ENCODE measurements around the gene AP2M1.
"Not testable (repeated sequence)": the region's sequence is repeated elsewhere in the genome, so short reads cannot be mapped to it uniquely, and the experiment has no call there.

AP2M1 gene
- total RNA-seq: 64.6 to 256 (median 187) reads per million in 3 experiments

GRCh38 chr3:184174646-184175492 is at the start of gene AP2M1:
Gene AP2M1 (plus strand): TSS chr3:184174855. CDS start chr3:184176994, 2,139 bp downstream.
- DNase-seq: peak; percentile 98

DNA sequence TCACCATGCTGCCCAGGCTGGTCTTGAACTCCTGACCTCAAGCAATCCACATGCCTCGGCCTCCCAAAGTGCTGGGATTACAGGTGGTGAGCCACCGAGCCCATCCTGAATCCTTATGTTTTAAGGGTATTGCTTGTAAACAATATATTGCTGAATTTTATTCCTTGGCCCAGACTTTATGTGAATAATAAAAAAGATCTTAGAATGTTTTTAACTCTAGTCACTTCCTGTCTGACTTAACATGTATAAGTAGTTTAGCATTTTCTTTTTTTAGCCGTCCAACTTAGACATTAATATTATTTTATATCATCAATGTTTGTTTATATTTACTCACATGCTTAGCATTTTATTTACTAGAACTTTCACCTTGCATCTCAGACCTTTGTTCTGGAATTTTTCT is 48.6 kb upstream of the AP2M1 start:
- DNase-seq: no peak

DNA sequence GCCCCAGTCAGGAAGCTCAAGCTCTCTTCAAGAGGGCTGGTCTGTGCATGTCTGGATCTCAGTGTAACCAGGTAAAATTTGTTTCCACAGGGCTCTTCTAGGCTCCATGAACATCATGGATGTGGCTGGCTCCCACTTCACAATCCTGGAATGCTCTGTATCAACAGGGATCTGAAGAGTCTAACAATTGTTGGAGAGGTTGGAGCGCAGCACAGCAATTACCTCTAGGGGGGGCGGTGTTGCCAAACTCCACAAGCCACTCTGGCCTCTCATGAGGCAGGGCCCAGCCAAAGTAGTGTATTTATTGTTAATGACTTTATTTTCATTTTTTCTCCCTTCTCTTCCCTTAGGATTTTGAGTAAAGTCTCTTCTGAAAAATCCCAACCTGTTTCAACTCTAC is 45.6 kb upstream of the AP2M1 start:
- no peak for DNase-seq

GRCh38 chr3:184132945-184133344 is 41.7 kb upstream of the AP2M1 start:
- DNase-seq: no peak

GRCh38 chr3:184133840-184134745 is 40.6 kb upstream of the AP2M1 start:
- peak; percentile 14 for DNase-seq

DNA sequence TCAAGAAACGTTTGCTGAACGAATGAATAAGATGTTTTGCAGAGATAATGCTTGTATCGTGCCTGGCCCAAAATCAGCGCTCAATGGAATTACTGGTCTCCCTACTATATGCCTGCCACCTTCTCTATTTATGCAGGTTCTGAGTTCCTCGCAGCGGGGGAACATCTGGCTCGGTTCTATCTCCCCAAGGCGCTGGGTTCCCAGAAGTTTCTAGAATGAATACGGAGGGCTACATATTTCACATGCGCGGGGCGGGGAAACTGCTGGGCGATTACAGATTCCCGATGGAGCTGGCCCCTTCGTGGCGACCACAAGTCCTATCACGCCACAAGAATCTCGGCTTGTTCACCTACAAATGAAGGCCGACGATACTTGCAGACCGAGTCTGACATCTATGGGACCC is 39.9 kb upstream of the AP2M1 start:
- DNase-seq: no peak

- peak; percentile 83 for DNase-seq
Measured at GRCh38 chr3:184135149-184135910, 39.3 kb upstream of the AP2M1 start, which contains the start of gene EIF2B5. Gene EIF2B5 (plus strand): TSS chr3:184135358. CDS start chr3:184135386, 28 bp downstream.

- DNase-seq: no peak
Measured at GRCh38 chr3:184135911-184136260, 38.8 kb upstream of the AP2M1 start.

DNA sequence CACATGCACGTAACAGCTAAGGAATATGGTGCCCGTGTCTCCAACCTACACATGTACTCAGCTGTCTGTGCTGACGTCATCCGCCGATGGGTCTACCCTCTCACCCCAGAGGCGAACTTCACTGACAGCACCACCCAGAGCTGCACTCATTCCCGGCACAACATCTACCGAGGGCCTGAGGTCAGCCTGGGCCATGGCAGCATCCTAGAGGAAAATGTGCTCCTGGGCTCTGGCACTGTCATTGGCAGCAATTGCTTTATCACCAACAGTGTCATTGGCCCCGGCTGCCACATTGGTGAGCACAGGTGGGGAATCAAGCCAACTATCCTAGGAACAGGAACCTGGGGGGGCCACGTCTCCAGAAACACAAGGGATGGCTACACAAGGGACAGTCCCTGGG is 34.2 kb upstream of the AP2M1 start:
- DNase-seq: no peak

- no peak for DNase-seq
Measured at GRCh38 chr3:184142199-184142598, 32.5 kb upstream of the AP2M1 start.

GRCh38 chr3:184143327-184143726 is 31.3 kb upstream of the AP2M1 start:
- no peak for DNase-seq

DNA sequence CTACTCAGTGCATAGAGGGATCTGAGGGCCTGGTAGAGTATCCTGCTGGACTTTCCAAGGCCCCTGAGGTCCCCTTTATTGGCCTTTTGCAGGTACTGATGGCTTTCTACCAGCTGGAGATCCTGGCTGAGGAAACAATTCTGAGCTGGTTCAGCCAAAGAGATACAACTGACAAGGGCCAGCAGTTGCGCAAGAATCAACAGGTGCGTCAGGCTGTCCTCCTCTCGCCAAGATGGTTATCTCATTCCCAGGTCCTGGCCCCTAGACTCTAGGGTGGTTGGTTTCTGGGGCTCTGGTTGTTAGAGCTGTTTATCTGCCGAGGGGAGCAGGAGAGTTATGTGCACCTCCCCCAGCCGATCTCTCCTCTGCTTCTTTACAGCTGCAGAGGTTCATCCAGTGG is 30.1 kb upstream of the AP2M1 start:
- no peak for DNase-seq

DNA sequence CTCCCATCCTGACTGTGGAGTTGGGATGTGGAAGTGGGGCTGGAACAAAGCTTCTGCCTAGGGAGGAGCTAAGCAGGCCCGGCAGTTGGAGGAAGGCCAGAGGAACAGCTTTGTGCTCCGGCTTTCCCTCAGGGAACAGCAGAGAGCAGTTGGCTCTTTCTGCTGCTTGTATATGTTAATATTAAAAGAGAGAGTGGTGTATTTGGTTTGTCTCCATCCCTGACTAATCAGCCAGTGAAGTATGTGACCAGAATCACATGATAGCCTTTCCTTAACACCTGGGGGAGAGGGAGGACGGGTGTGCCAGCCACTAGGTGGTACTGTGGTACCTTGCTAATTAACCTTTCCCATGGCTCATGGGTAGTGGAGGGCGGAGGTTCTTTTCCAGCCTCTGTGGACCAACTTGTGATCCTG is 29.5 kb upstream of the AP2M1 start:
- peak; percentile 27 for DNase-seq

GRCh38 chr3:184145751-184146270 is 28.8 kb upstream of the AP2M1 start:
- no peak for DNase-seq

DNA sequence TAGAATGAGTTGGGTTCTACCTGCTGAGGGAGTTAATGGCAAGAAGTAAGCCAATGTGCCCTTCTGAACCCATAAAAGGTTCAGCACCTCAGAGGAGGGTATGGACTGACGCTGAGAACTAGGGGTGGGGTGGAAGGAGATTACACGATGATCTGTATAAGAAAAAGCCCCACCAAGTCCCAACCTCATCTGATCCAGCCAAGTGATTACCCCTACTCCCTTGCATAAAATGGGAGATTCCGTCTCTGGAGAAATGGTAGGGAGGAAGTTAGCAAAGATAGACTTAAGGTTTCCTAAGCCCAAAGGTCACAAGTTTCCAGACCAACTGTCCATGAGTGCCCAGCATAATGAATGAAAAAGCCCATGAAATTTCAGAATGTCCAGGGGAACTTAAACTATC is 26.6 kb upstream of the AP2M1 start:
- no peak for DNase-seq

GRCh38 chr3:184149123-184149522 is 25.5 kb upstream of the AP2M1 start:
- no peak for DNase-seq

DNA sequence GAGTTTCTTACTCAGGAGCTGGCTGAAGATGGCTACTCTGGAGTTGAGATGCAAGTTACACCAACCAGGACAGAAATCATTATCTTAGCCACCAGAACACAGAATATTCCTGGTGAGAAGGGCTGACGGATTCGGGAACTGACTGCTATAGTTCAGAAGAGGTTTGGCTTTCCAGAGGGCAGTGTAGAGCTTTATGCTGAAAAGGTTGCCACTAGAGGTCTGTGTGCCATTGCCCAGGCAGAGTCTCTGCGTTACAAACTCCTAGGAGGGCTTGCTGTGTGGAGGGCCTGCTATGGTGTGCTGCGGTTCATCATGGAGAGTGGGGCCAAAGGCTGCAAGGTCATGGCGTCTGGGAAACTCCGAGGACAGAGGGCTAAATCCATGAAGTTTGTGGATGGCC is 24.9 kb upstream of the AP2M1 start:
- not testable (repeated sequence) for DNase-seq

DNA sequence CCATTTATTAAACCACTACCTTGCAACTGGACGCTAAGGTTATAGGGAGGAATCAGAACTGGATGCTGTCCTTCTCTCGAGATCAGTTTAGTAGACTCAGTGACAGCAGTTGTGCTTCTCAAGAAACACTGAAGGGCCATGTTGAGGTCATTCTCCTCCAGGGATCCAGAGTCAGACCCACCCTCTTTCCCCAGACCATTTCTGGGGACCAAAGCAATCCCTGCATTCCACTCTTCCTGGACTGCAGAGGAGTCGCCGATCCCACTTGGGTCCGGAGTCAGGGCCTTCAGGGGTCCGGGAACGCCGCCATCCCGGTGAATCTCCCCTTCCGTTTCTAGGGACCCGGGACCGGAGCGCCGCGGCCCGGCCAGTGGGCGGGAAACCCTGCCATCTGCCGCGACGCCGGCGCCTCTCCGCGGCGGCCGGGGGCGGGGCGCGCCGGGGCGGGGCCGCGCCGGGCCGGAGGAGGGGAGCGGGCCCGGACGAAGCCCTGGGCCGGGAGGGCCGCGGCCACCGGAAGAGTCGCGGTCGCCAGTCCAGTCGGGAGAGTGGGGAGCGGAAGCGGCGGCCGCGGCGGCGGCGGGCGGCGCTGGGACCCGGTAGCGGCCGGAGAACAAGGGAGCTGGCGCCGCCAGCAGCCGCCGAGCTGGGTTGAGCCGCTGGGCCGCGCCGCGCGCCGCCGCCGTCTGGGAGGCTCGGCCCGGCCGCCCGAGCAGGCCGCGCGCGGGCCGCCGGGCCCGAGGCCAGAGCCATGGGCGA is 19.6 kb upstream of the AP2M1 start, which contains the start of gene DVL3:
TSS of gene DVL3 (plus strand) at position 493 of the 759 bp plus-strand sequence. CDS start at position 752, 259 bp downstream.
- DNase-seq: peak; percentile 34

DNA sequence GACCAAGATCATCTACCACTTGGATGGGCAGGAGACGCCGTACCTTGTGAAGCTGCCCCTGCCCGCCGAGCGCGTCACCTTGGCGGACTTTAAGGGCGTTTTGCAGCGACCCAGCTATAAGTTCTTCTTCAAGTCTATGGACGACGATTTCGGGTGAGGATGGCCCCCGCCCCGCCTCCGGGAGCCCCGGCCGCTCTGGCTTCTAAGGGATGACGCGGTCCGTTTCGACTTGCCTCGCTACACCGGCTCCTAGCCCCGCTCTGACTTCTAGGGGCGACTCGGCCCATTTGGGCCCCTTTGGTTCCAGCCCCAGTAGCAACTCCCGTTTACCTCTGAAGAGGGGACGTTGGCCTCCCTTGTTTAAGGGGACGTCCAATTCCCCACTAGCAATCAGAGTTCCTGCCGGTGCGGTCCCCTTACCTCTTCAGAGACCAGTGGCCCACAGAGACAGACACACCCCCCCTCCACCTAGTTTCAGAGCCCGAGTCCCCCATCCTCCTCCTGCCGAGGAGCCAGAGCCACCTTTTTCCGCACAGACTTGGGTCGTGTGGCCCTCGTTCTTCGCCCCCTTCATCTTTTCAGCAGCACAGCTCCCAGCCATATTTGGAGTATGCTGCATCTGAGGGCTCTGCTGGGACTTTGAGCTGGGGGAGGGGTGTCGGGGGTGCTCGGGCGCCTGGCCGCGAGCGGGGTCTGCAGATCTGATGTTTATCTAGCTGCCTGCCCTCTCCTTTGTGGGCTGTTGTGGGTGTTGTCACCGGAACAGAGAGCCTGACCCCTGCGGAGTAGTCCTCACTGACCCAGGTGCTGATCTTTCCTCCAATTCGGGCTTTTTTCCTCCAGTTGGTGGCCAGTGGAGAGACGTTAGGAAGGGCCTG is 18.8 kb upstream of the AP2M1 start:
- peak; percentile 37 for DNase-seq

DNA sequence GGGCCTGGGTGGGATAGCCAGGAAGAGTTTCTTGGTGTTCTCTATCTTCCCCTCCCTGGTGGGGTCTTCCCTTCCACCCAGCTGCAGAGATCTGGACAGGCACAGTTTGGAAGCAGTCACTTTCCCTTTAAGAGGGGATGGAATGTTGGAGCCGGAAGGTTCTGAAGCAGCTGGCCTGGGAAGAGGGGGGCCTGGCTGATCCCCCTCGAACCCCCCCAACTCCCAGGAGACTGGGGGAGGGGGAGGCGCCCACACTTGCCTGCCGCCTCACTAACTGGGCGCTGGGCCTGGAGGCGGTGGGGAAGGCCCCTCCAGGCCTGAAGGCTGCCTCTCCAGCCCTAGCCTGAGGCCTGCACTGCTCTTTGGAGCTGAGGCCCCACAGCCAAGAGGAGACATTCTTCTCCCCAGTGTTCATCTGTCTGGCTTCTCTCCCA is 18.1 kb upstream of the AP2M1 start:
- DNase-seq: no peak

DNA sequence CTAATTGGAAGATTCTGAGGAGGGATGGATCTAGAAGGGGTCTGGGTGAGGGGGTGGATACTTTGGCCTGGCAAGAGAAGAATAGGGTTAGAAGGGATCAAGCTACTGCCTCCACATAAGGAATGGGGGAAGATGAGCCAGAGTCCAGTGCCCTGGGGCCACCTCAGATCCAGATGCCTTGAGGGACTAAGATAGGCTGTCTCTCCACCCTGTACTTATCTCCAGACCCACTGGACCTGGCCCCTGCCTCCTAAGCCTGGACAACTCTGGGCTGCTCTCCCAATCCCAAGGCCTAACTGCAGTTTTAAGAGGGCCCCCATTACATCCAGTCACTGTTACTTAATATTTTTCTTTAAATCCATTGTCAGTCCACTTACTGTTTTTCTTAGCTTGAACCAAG is 17.4 kb upstream of the AP2M1 start:
- no peak for DNase-seq

Measured in central memory CD4-positive, alpha-beta T cell (primary cell).